WI38 (cell line): ENCODE measurements around the gene CASR.
"Not testable (repeated sequence)": the region's sequence is repeated elsewhere in the genome, so short reads cannot be mapped to it uniquely, and the experiment has no call there.

ENCODE experiments used
- H3K4me3 ChIP-seq: 2 replicates; pipeline ENCODE4 v1.5.1; 2011; ENCODE audit warnings: low read depth, mild to moderate bottlenecking, control low read depth, low read length
- CTCF ChIP-seq: IDR thresholded peaks from 2 replicates; pipeline ENCODE4 v1.5.1; 2012; ENCODE audit warnings: low read depth, mild to moderate bottlenecking, control low read depth, low read length

The CASR gene, protein sequence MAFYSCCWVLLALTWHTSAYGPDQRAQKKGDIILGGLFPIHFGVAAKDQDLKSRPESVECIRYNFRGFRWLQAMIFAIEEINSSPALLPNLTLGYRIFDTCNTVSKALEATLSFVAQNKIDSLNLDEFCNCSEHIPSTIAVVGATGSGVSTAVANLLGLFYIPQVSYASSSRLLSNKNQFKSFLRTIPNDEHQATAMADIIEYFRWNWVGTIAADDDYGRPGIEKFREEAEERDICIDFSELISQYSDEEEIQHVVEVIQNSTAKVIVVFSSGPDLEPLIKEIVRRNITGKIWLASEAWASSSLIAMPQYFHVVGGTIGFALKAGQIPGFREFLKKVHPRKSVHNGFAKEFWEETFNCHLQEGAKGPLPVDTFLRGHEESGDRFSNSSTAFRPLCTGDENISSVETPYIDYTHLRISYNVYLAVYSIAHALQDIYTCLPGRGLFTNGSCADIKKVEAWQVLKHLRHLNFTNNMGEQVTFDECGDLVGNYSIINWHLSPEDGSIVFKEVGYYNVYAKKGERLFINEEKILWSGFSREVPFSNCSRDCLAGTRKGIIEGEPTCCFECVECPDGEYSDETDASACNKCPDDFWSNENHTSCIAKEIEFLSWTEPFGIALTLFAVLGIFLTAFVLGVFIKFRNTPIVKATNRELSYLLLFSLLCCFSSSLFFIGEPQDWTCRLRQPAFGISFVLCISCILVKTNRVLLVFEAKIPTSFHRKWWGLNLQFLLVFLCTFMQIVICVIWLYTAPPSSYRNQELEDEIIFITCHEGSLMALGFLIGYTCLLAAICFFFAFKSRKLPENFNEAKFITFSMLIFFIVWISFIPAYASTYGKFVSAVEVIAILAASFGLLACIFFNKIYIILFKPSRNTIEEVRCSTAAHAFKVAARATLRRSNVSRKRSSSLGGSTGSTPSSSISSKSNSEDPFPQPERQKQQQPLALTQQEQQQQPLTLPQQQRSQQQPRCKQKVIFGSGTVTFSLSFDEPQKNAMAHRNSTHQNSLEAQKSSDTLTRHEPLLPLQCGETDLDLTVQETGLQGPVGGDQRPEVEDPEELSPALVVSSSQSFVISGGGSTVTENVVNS

DNA sequence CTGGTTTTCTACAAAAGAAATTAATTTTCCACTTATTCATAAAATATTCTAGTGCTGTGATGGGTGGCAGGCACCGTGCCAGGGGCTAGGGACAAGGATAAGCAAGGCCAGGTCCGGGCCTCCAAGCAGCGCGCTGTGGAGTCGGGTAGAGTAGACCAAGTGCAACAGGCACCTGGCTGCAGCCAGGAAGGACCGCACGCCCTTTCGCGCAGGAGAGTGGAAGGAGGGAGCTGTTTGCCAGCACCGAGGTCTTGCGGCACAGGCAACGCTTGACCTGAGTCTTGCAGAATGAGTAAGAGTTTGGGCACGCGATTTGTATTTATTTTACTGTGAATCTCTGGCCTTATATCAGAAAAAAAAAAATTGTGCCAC lies at the start of gene CASR:
TSS of gene CASR (plus strand) at position 148 of the 372 bp plus-strand sequence. CDS start 70,522 bp downstream, outside the sequence.
- no peak within 1 kb of the TSS for H3K4me3 ChIP-seq
- no peak for TF ChIP-seq CTCF

- no peak for TF ChIP-seq CTCF
- H3K4me3 ChIP-seq = no peak overlapping the region
Measured at GRCh38 chr3:122146466-122146865, 37.0 kb upstream of the CASR start.

GRCh38 chr3:122148941-122149627 lies 34.4 kb upstream of the CASR start:
- TF ChIP-seq CTCF = no peak
- no peak overlapping the region for H3K4me3 ChIP-seq

DNA sequence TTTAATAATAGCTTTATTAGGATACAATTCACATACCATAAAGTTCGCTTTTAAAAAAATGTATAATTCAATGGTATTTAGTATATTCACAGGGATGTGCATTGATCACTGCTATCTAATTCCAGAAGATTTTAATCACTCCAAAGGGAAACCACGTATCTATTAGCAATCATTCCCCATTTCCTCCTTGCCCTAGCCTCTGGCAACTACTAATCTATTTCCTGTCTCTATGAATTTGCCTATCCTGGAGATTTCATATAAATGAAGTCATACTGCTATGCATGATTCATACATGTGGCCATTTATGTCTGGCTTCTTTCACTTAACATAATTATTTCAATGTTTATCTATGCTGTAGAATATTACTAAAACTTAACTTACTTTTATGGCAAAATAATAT lies 32.0 kb upstream of the CASR start:
- no peak for TF ChIP-seq CTCF
- H3K4me3 ChIP-seq = no peak overlapping the region

- not testable (repeated sequence) for H3K4me3 ChIP-seq
Measured at GRCh38 chr3:122164983-122165382, 18.5 kb upstream of the CASR start.

GRCh38 chr3:122167630-122168029 lies 15.8 kb upstream of the CASR start:
- TF ChIP-seq CTCF = no peak
- H3K4me3 ChIP-seq = no peak overlapping the region

- no peak overlapping the region for H3K4me3 ChIP-seq
- no peak for TF ChIP-seq CTCF
Measured at GRCh38 chr3:122168044-122168443, 15.4 kb upstream of the CASR start.
